Suprapubic skin (tissue), 3 donors: ENCODE measurements around the gene NBPF4.

Source experiments
- POLR2A ChIP-seq, 2 donors: fragments of 450-650 bp; IDR thresholded peaks; one replicate each; pipeline ENCODE4 v1.6.1; 2017; ENCODE audit warnings: antibody characterized with exemption in 2 of 2, mild to moderate bottlenecking in 2 of 2, moderate library complexity in 2 of 2
- TF ChIP-seq, protein P1 (sequence below), 2 donors: fragments of 200-600 bp in 1 of 2; fragments of 450-650 bp in 1 of 2; sonication (generic) in 1 of 2; IDR thresholded peaks; one replicate each; pipeline ENCODE4 v1.5.1; 2016 to 2019; ENCODE audit warnings: antibody characterized with exemption in 2 of 2, mild to moderate bottlenecking in 1 of 2, moderate library complexity in 1 of 2

DNA sequence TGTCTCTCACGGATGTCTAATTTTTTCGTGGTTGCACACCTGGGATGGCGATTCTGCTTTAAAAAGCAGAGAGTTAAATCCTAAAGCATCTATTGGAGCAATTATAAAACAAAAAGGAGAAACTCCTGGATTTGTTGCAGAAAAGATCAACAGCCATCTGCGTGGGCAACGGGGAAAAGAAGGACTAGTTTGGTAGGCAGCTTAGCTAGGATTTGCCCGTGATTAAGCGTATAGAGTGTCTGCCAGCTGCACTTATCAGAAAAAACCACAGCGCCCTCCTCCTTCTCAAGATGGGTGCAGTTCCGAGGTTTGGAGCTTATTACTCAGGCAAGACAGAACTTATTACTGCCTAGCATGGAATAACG is 43.2 kb downstream of the NBPF4 start:
- TF ChIP-seq, protein P1, sequence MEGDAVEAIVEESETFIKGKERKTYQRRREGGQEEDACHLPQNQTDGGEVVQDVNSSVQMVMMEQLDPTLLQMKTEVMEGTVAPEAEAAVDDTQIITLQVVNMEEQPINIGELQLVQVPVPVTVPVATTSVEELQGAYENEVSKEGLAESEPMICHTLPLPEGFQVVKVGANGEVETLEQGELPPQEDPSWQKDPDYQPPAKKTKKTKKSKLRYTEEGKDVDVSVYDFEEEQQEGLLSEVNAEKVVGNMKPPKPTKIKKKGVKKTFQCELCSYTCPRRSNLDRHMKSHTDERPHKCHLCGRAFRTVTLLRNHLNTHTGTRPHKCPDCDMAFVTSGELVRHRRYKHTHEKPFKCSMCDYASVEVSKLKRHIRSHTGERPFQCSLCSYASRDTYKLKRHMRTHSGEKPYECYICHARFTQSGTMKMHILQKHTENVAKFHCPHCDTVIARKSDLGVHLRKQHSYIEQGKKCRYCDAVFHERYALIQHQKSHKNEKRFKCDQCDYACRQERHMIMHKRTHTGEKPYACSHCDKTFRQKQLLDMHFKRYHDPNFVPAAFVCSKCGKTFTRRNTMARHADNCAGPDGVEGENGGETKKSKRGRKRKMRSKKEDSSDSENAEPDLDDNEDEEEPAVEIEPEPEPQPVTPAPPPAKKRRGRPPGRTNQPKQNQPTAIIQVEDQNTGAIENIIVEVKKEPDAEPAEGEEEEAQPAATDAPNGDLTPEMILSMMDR (IDR thresholded peaks at IDR 0.05), result no peak
- TF ChIP-seq POLR2A (IDR thresholded peaks at IDR 0.05), result no peak
